ENCODE results near the gene SORBS1. TPM values are rescaled to one million over a fixed set of nuclear protein-coding genes. Genes with fewer than 3 reads are reported as not detected.

SORBS1 gene
- total and polyA plus RNA-seq, 2 donors (not counting 1 experiment from before 2014, with no cell fraction given): 0.21 to 1.5 TPM

GRCh38 chr10:95457319-95457886 lies 103.8 kb downstream of the SORBS1 start:
- Mint-ChIP-seq H3K27ac (no peak overlapping the region), H3K27me3 (peaks cover 43% of the 10 kb centered on the region), H3K4me3 (no peak overlapping the region), H3K4me1 (no peaks in the 10 kb centered on the region), H3K9me3 (ENCODE audit: insufficient read depth) (no peaks in the 10 kb centered on the region)
- H3K79me2 ChIP-seq (ENCODE audit: control insufficient read depth, insufficient read depth, low read length): no peaks in the 10 kb centered on the region
- no peak overlapping the region for H3K27ac ChIP-seq (ENCODE audit: low read length in 2 of 2)
- no peak overlapping the region for H3K4me3 ChIP-seq (ENCODE audit: control extremely low read depth in 1 of 5, extremely low read depth in 1 of 5, insufficient read depth in 1 of 5, low read depth in 2 of 5, low read length in 4 of 5)
- DNase-seq (no peak), ATAC-seq (ENCODE audit: low read depth) (no peak)
- no peaks in the 10 kb centered on the region for H3K27me3 ChIP-seq (replicated peaks in 1 of 4; ENCODE audit: control extremely low read depth in 1 of 4, control insufficient read depth in 3 of 4, insufficient read depth in 4 of 4, low read length in 3 of 4)
- H3K4me2 ChIP-seq (replicated peaks; ENCODE audit: low read depth, low read length, poor library complexity, severe bottlenecking): no peak overlapping the region
- no peak overlapping the region for H2AFZ ChIP-seq (ENCODE audit: insufficient read depth, low read depth, low read length, poor library complexity, severe bottlenecking)
- ChIA-PET CTCF (interaction anchor here (0.9 kb wide), 1 partner anchor 25 kb away, joined by 3 read pairs; no protein-coding TSS in a partner anchor), POLR2A (no interaction called here)
- H3K4me1 ChIP-seq (ENCODE audit: control insufficient read depth in 2 of 2, insufficient read depth in 2 of 2, low read length in 2 of 2): no peaks in the 10 kb centered on the region
- TF ChIP-seq EZH2 (IDR thresholded peaks at IDR 0.05; ENCODE audit: borderline replicate concordance, insufficient read depth, low read depth, low read length, poor library complexity, severe bottlenecking): no peak
- TF ChIP-seq CTCF (IDR thresholded peaks at IDR 0.05): no peak
- H3K9ac ChIP-seq (ENCODE audit: low read length): no peak overlapping the region
- 100% methylated on average over 3 of the region's 5 CpGs for whole genome bisulfite sequencing (ENCODE audit: insufficient coverage)
- no peaks in the 10 kb centered on the region for H3K9me3 ChIP-seq (ENCODE audit: control extremely low read depth in 1 of 3, control insufficient read depth in 2 of 3, insufficient read depth in 1 of 3, low read length in 2 of 3)
- intact Hi-C loops (cut with micrococcal nuclease): no loop called here
- no peaks in the 10 kb centered on the region for H4K20me1 ChIP-seq (ENCODE audit: control insufficient read depth, insufficient read depth, low read length, poor library complexity, severe bottlenecking)
- H3K36me3 ChIP-seq (replicated peaks in 1 of 2; ENCODE audit: control extremely low read depth in 1 of 2, control insufficient read depth in 1 of 2, extremely low read depth in 1 of 2, insufficient read depth in 2 of 2, low read length in 1 of 2): no peaks in the 10 kb centered on the region

GRCh38 chr10:95456516-95456915 lies 104.7 kb downstream of the SORBS1 start:
- Histone ChIP-seq H3K79me2 (ENCODE audit: control insufficient read depth, insufficient read depth, low read length) (no peaks in the 10 kb centered on the region), H3K36me3 (replicated peaks in 1 of 2; ENCODE audit: control extremely low read depth in 1 of 2, control insufficient read depth in 1 of 2, extremely low read depth in 1 of 2, insufficient read depth in 2 of 2, low read length in 1 of 2) (no peaks in the 10 kb centered on the region), H3K4me3 (ENCODE audit: control extremely low read depth in 1 of 5, extremely low read depth in 1 of 5, insufficient read depth in 1 of 5, low read depth in 2 of 5, low read length in 4 of 5) (no peak overlapping the region), H3K4me2 (replicated peaks; ENCODE audit: low read depth, low read length, poor library complexity, severe bottlenecking) (no peak overlapping the region), H3K27ac (ENCODE audit: low read length in 2 of 2) (no peak overlapping the region), H4K20me1 (ENCODE audit: control insufficient read depth, insufficient read depth, low read length, poor library complexity, severe bottlenecking) (no peaks in the 10 kb centered on the region), H3K4me1 (ENCODE audit: control insufficient read depth in 2 of 2, insufficient read depth in 2 of 2, low read length in 2 of 2) (no peaks in the 10 kb centered on the region), H3K27me3 (replicated peaks in 1 of 4; ENCODE audit: control extremely low read depth in 1 of 4, control insufficient read depth in 3 of 4, insufficient read depth in 4 of 4, low read length in 3 of 4) (no peaks in the 10 kb centered on the region), H3K9ac (ENCODE audit: low read length) (no peak overlapping the region), H3K9me3 (ENCODE audit: control extremely low read depth in 1 of 3, control insufficient read depth in 2 of 3, insufficient read depth in 1 of 3, low read length in 2 of 3) (no peaks in the 10 kb centered on the region), H2AFZ (ENCODE audit: insufficient read depth, low read depth, low read length, poor library complexity, severe bottlenecking) (no peak overlapping the region)
- no peak for TF ChIP-seq CTCF (IDR thresholded peaks at IDR 0.05)
- TF ChIP-seq EZH2 (IDR thresholded peaks at IDR 0.05; ENCODE audit: borderline replicate concordance, insufficient read depth, low read depth, low read length, poor library complexity, severe bottlenecking): no peak
- Mint-ChIP-seq H3K4me3 (no peak overlapping the region), H3K4me1 (no peaks in the 10 kb centered on the region), H3K27me3 (peaks cover 41% of the 10 kb centered on the region), H3K9me3 (ENCODE audit: insufficient read depth) (no peaks in the 10 kb centered on the region), H3K27ac (no peak overlapping the region)
- no peak for ATAC-seq (ENCODE audit: low read depth)
- ChIA-PET POLR2A (no interaction called here), CTCF (interaction anchor here (1.4 kb wide), 1 partner anchor 10 kb away, joined by 5 read pairs; no protein-coding TSS in a partner anchor)
- DNase-seq: no peak
- intact Hi-C loops (cut with micrococcal nuclease): no loop called here
- no CpG with 5 or more reads among the region's 2 CpGs for WGBS (ENCODE audit: insufficient coverage)
